Osteoblast (primary cell): ENCODE data around the gene CFAP54. TPM values are rescaled to one million over a fixed set of nuclear protein-coding genes. Genes with fewer than 3 reads are reported as not detected.

Experiments
- DNase-seq: peaks from one replicate; pipeline ENCODE4 v3.0.0; 2011; ENCODE audit warnings: low spot score, mixed read lengths; ENCODE audit not compliant: insufficient read length; ENCODE audit errors: missing footprints
- H2AFZ ChIP-seq: 2 replicates; pipeline ENCODE4 v1.6.0; 2011; ENCODE audit warnings: mild to moderate bottlenecking, low read length
- H3K27ac ChIP-seq: 2 replicates; pipeline ENCODE4 v1.5.1; 2011; ENCODE audit warnings: mild to moderate bottlenecking, low read depth, low read length, moderate library complexity
- H3K27me3 ChIP-seq: 2 replicates; pipeline ENCODE4 v1.6.0; 2012; ENCODE audit warnings: mild to moderate bottlenecking, control low read depth, inconsistent platforms, low read length, moderate library complexity; ENCODE audit not compliant: insufficient read depth
- H3K36me3 ChIP-seq: 2 replicates; pipeline ENCODE4 v1.5.1; 2011; ENCODE audit warnings: mild to moderate bottlenecking, low read length, control low read depth, moderate library complexity; ENCODE audit not compliant: insufficient read depth
- H3K4me1 ChIP-seq: 2 replicates; pipeline ENCODE4 v1.5.1; 2011; ENCODE audit warnings: mild to moderate bottlenecking, low read length, control low read depth, moderate library complexity; ENCODE audit not compliant: insufficient read depth
- H3K4me2 ChIP-seq: 2 replicates; pipeline ENCODE4 v1.6.0; 2011; ENCODE audit warnings: mild to moderate bottlenecking, low read length; ENCODE audit not compliant: insufficient read depth
- H3K4me3 ChIP-seq: fragments of 200-600 bp; sonication (generic); 3 replicates; pipeline ENCODE4 v1.5.1; 2012; ENCODE audit warnings: mild to moderate bottlenecking, low read length, inconsistent platforms; ENCODE audit not compliant: insufficient read depth
- H3K79me2 ChIP-seq: 2 replicates; pipeline ENCODE4 v1.6.0; 2012; ENCODE audit warnings: mild to moderate bottlenecking, low read length, control low read depth, inconsistent platforms; ENCODE audit not compliant: insufficient read depth
- H3K9me3 ChIP-seq: 2 replicates; pipeline ENCODE4 v1.5.1; 2011; ENCODE audit warnings: low read depth, low read length, control low read depth
- H4K20me1 ChIP-seq: 2 replicates; pipeline ENCODE4 v1.6.0; 2012; ENCODE audit warnings: mild to moderate bottlenecking, low read length, control low read depth; ENCODE audit not compliant: insufficient read depth
- total RNA-seq: library from RNA; depleted of rRNA; stranded (reverse); fragments of >200 nt; gene quantifications from 2 replicates; pipeline ENCODE4 v1.2.3, GENCODE V29; 2012
- TF ChIP-seq, protein P1 (sequence below): IDR thresholded peaks from 2 replicates; pipeline ENCODE4 v1.5.1; 2011; ENCODE audit warnings: mild to moderate bottlenecking, low read depth, low read length, moderate library complexity; ENCODE audit errors: extremely low read depth

The CFAP54 gene
- total RNA-seq, 1 donor: 2.2 TPM

- TF ChIP-seq, protein P1, sequence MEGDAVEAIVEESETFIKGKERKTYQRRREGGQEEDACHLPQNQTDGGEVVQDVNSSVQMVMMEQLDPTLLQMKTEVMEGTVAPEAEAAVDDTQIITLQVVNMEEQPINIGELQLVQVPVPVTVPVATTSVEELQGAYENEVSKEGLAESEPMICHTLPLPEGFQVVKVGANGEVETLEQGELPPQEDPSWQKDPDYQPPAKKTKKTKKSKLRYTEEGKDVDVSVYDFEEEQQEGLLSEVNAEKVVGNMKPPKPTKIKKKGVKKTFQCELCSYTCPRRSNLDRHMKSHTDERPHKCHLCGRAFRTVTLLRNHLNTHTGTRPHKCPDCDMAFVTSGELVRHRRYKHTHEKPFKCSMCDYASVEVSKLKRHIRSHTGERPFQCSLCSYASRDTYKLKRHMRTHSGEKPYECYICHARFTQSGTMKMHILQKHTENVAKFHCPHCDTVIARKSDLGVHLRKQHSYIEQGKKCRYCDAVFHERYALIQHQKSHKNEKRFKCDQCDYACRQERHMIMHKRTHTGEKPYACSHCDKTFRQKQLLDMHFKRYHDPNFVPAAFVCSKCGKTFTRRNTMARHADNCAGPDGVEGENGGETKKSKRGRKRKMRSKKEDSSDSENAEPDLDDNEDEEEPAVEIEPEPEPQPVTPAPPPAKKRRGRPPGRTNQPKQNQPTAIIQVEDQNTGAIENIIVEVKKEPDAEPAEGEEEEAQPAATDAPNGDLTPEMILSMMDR: no peak
- Histone ChIP-seq H4K20me1 (no peaks in the 10 kb centered on the region), H2AFZ (no peak overlapping the region), H3K27me3 (no peaks in the 10 kb centered on the region), H3K4me2 (no peak overlapping the region), H3K4me1 (no peaks in the 10 kb centered on the region), H3K36me3 (no peaks in the 10 kb centered on the region), H3K27ac (no peak overlapping the region), H3K9me3 (peaks cover 4% of the 10 kb centered on the region), H3K79me2 (no peaks in the 10 kb centered on the region), H3K4me3 (no peak overlapping the region)
- DNase-seq: no peak
Observed at GRCh38 chr12:96803969-96804368, 314.6 kb downstream of the CFAP54 start.

DNA sequence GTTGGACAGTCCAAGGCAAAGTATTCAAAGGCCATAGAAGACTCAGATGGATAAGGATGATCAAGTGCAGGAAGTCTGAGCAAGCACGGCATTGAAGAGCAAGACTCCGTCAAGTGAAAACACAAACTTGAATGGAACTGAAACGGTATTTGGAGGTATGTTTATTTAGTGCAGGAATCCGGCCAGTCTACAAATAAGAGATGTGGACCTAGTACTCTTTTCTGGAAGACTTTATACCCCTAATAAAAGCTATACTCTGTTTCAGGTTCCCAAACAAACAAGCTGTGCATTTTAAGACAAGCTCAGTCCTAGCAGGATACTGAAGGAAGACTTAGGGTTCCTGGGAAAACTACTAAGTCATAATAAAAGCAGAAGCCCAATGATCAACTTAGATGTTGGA is 316.9 kb downstream of the CFAP54 start:
- Histone ChIP-seq H3K4me1 (no peaks in the 10 kb centered on the region), H3K36me3 (no peaks in the 10 kb centered on the region), H3K4me3 (no peak overlapping the region), H3K27me3 (no peaks in the 10 kb centered on the region), H3K9me3 (peaks cover 4% of the 10 kb centered on the region), H4K20me1 (no peaks in the 10 kb centered on the region), H3K79me2 (no peaks in the 10 kb centered on the region), H2AFZ (no peak overlapping the region), H3K4me2 (no peak overlapping the region), H3K27ac (no peak overlapping the region)
- DNase-seq: no peak
- TF ChIP-seq, protein P1: no peak

GRCh38 chr12:96807741-96808140 is 318.4 kb downstream of the CFAP54 start:
- peaks cover 4% of the 10 kb centered on the region for H3K9me3 ChIP-seq
- no peaks in the 10 kb centered on the region for H3K27me3 ChIP-seq
- H4K20me1 ChIP-seq: no peaks in the 10 kb centered on the region
- no peak overlapping the region for H3K27ac ChIP-seq
- no peak overlapping the region for H2AFZ ChIP-seq
- H3K79me2 ChIP-seq: no peaks in the 10 kb centered on the region
- TF ChIP-seq, protein P1: no peak
- DNase-seq: no peak
- H3K4me2 ChIP-seq: no peak overlapping the region
- H3K4me1 ChIP-seq: no peaks in the 10 kb centered on the region
- no peaks in the 10 kb centered on the region for H3K36me3 ChIP-seq
- H3K4me3 ChIP-seq: no peak overlapping the region

DNA sequence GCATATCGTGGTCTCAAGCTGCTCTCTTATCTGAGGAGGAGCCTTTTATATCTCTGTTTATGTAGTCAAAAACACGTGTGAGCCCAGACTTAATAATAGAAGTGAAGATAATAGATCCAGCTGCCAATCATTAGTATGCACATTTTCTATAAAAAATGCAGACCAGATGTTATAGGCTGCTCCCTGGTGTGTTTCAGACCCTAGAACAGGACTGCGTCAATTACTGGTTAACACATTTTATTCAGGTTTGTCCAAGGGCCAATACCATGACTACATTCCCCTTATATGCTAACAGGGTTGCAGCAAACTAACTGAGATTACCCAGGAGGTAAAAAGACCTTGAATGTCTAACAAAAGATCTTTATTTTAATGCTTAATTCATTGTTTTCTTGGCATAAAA is 319.2 kb downstream of the CFAP54 start:
- H3K9me3 ChIP-seq: no peaks in the 10 kb centered on the region
- TF ChIP-seq, protein P1: no peak
- H3K36me3 ChIP-seq: no peaks in the 10 kb centered on the region
- no peak for DNase-seq
- no peak overlapping the region for H3K4me2 ChIP-seq
- no peaks in the 10 kb centered on the region for H3K27me3 ChIP-seq
- H3K4me3 ChIP-seq: no peak overlapping the region
- H3K79me2 ChIP-seq: no peaks in the 10 kb centered on the region
- no peaks in the 10 kb centered on the region for H4K20me1 ChIP-seq
- H3K4me1 ChIP-seq: no peaks in the 10 kb centered on the region
- H2AFZ ChIP-seq: no peak overlapping the region
- no peak overlapping the region for H3K27ac ChIP-seq
